ENCODE data around the gene TENM4.

DNA sequence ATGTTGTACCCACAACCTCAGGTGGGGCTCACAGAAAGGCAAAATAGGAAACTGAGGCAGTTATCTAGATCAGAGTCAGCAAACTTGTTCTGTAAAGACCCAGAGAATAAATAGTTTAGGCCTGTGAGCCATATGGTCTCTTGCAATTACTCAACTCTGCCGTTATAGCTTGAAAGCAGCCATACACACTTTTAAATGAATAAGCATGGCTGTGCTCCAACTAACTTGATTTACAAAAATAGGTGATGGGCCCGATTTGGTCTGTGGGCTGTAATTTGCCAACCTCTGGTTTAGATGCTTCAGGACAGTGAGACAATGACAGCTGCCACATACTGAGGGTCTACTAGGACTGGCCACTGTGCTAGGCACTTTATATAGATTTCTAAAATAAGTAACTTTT, 667.3 kb downstream of the TENM4 start:
- TF ChIP-seq, protein P1, sequence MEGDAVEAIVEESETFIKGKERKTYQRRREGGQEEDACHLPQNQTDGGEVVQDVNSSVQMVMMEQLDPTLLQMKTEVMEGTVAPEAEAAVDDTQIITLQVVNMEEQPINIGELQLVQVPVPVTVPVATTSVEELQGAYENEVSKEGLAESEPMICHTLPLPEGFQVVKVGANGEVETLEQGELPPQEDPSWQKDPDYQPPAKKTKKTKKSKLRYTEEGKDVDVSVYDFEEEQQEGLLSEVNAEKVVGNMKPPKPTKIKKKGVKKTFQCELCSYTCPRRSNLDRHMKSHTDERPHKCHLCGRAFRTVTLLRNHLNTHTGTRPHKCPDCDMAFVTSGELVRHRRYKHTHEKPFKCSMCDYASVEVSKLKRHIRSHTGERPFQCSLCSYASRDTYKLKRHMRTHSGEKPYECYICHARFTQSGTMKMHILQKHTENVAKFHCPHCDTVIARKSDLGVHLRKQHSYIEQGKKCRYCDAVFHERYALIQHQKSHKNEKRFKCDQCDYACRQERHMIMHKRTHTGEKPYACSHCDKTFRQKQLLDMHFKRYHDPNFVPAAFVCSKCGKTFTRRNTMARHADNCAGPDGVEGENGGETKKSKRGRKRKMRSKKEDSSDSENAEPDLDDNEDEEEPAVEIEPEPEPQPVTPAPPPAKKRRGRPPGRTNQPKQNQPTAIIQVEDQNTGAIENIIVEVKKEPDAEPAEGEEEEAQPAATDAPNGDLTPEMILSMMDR (IDR thresholded peaks at IDR 0.05) = no peak
- TF ChIP-seq EZH2 (IDR thresholded peaks at IDR 0.05) = no peak

All from neural progenitor cell (in vitro differentiated cells).